Retina (tissue), 1 donor: ENCODE data around the gene CNTN1.
A peak's percentile ranks its signal among the peaks of the same experiment; 100 is the strongest.

Experiments
- DNase-seq: peaks from one replicate; pipeline ENCODE4 v3.0.0-alpha.2; 2016

Gene CNTN1

DNA sequence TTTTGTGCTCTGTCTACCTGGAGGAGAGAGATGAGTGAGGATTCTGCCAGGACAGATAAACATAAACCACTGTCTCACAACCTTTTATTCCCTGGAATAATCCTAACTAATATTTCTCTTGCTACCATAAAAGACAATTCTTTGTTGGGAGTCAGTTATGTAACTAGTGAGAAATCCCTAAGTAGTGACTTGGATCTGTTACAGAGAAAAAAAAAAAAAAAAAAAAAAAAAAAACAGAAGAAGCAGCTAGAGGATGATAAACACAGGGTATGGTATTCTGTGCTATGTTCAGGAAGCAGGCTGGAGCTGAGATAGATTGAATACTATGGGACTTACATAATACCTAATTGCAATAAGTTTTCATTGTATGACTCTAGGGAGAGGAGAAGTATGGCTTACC is 178.7 kb downstream of the CNTN1 start:
- no peak for DNase-seq

DNA sequence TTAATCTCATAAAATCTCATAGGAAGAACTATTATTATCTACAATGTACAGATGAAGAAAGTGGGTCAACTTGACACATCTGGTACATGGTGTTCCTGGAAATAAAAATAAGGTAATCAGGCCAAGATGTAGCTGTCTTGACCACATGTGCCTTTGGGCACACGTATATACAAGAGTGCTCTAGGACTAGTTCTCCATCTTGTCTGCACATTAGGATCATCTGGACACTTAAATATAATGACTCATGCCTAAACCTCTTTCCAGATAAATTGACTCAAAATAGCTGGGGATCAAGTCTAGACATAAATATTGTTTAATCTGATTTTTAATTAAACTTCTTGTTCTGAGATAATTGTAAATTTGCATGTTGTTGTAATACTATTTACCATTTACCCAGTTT is 182.6 kb downstream of the CNTN1 start:
- DNase-seq = no peak

DNA sequence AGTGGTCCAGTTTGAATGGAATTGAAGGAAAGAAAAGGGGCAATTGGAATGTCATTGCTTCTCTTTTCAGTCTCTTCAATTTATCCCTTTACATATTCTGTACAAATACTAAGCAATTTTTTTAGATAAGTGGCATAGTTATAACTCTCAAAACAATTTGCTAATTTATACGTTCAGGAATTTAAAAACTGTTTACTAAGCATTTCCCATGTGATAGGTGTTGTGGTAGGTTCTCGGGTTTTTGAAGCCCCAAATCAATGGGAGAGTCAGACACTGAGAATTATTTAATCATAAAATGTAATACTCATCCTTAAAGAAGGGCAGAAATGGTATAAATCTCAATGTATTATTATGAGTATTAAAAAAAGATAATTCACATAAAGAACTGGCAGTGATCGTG is 197.1 kb downstream of the CNTN1 start:
- no peak for DNase-seq

DNA sequence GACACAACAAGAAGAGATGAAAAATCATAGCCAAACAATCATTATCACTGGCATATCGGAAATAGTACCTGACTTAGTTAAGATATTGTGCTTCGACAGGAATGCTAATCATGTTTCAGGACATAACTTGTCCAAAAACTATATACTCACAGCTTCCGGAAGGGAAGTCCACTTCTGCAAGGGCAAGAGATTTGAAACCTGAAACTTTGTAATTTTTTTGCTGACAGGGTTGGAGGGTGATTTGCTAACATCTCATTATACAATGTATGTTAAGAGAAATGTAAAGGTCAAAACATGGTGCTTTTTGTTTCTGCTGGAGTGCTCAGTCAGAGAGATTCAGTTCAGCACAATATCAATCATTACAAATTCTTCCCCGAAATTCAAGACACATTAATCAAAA is 200.3 kb downstream of the CNTN1 start:
- DNase-seq = no peak

DNA sequence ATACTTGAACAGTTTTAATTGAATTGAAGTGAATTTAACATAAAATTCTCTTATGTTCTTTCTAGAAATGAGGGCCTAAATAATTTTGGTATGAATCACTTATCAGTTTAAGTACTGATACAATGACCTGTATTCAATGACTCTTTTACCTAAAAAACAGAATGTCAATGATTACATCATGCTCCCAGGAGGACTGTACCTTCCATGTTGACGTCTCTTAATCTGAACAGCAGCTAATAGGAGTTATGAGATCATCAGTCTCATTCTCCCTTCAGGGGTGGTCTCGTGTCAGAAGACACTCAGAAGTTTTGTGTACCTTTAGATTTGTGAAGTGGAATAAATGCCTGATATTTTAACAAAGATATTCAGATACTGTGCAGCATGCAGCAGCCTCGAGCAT is 206.3 kb downstream of the CNTN1 start:
- no peak for DNase-seq

DNA sequence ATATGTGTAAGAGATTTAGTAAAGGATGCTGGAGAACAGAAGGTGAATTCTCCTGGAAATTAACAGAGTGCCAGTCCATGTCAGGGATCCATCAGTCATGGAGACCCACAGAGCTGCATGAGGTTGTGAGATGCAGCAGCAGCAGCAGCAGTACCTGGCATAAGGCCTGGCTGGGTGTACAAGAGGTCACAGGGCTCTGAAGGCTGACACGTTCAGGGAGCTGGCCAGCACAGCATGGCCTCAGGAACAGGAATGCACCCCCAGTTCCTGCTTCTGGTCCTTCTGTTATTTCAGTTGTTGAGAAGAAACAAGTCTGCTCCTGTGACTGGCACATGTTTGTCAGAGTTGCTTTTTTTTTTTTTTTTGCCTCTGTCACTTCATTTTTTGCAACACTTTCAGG is 210.8 kb downstream of the CNTN1 start:
- peak; percentile 31 for DNase-seq

DNA sequence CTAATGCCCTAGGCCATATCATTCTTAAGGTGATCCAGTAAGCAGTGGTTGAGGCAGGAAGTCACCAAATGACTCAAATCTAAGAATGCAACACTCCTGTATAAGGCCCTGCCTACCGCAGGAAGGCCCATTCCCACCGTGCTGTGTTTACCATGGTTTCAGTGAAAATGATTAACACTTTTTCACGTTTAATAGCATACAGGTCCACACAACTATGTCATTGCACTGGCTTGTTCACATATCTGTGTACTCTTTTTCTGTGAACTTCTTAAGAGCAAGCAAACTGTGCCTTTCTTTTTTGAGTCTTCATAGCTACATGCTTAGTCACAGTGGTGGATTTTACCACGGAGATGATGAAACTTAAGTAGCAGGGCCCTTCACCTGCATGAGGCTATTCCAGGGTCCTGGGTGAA is 214.9 kb downstream of the CNTN1 start:
- DNase-seq = no peak

DNA sequence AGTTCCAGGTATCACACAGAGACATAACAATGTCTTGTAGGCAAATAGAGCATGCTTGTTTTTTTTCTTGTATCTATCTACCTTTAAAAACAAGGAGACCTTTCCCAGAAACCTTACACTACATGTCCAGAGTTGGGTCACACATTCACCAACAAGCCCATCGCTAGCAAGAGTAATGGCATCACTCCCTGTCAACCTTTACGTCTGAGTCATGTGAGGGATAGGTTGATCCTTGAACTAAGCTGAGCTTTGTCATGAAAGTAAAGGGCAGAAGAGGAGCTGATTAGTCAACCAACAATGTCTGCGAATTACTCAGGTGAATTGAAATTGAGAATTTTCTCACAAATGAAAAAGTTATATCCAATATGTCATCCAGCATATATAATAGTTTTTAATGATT is 219.4 kb downstream of the CNTN1 start:
- DNase-seq = no peak

DNA sequence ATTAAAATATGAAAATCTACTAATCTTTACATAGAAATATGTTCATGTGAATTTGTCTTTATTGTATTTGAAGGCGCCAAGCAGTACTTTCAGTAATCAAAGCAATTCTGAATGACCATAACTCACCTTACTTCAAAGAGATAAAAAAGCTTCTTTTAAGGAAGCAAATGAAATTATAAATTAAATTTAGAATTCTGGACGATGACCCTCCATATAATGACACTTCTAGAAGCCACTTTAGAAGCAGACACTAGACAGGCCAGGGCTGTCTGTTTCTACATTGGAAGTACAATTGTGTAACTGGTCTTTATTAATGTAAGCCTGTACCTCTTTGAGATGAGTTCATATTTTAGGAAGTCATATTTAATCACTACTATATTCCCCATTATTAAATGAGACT is 222.9 kb downstream of the CNTN1 start:
- no peak for DNase-seq

DNA sequence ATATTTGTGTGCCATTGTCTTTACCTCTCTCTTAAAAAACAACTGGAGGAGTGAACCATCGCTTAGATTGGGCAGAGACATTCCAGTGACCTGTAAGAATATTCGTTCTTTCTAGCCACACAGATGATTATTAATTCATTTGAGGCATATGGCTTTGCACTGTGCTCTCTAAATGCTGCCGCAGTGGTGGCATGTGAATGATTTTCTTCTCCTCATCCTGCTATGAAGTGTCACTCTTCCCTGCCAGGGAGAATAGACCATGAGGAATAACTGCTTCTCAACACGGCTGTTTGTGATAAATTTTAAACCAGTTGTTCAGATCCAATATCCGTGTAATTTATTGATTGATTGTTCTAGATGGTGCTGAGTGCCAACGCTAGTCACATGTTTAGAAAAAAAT is 225.3 kb downstream of the CNTN1 start:
- DNase-seq = no peak

DNA sequence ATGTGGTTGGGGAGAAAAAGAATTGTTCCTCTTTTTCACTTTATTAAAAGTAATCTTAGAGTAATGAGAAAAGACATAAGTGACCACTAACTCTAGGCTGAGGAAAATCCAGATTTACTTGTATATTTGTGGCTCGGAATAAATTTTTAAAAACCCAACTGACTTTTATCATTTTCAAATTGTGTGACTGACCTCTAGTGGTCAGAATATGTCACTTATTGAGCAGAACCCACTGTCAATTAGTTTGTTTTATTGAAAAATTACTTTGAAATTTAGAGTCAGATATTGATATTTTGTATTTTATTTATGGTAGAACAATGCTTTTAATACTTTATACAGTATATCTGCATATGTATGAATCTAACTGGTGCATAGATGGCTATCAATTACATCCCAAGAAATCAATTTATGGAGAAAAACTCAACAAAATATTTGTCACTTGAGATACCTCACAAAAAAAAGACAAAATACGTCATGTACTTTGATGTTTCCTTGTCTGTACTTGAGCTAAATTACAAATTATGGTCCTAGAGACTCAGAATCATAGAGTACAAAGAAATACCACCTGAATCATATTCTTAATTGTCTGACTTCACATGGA is 229.4 kb downstream of the CNTN1 start:
- DNase-seq = no peak

DNA sequence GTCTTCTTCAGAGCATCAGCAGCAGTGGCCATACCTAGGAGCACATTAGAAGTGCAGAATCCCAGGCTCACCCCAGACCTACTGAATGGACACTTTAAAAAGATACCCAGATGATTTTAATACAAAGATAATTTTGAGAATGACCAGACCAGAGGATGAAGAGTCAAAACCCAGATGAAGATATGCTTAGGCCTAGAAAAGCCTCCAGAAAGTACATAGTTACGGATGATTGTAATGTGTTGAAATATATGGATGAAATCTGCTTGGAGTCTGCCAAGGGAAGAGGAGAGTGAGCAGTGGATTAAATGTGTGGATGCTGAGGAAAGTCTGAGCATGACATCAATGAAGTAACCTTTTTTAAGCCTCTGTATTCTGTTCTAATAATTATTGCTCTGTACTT is 245.7 kb downstream of the CNTN1 start:
- no peak for DNase-seq

DNA sequence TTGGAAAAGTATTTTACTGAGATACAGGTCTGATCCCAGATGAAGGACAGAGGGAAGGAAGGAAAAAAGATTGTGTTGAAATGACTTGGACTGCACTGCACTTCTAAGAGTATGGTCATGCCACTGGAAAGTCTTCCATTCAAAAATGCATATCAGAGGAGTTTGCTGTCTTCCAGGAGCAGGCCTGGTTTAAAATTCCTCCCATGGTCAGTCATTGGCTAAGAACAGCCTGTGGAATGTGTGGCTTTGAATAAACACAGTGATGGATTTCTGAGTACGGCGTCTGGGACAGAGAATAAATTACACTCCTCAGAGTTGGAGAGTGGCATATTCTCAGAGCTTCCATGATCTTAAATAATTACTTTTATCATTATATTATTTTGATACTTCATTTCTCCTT is 250.1 kb downstream of the CNTN1 start:
- no peak for DNase-seq

DNA sequence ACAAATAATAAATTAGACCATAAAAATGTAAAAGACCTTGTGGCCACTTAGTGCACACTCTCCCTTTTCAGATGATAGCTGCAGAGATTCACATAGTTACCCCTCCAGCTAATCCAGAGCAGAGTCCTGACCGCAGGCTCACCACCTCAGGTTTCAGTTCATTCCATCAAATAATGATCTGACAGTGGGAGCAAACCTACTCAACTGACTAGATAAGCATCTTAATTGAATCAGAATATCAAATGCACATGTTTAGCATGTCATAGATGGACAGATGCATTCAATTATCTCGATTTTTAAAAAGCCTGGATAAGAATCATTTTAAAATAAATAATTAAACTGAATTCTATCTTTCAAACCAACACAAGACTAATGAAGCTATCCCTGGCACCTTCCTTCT is 253.5 kb downstream of the CNTN1 start:
- no peak for DNase-seq

DNA sequence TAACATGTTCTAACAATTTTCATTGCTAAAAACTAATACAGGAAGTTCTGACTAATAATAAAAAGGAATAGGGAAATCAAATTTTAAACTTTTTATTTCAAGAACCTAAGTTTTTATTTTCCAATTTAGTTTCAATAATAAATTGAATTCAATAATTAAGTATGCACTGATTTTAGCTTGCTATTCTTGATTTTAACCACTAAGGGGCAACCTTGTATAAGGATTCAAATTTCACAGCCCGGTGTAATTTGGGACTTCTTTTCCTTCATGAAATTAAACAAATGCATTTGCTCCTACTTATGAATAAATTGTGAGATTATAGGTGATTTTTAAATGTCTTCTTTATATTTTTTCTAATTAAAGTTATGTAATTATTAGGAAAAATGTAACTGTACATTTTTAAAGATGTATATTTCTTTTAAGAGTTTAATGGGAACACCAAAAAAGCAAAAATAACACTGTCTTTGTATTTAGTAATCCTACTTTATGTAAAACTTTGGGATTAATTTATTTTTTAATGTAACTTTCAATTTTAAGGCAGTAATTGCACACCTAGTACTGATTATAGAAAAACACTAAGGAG is 254.5 kb downstream of the CNTN1 start:
- DNase-seq = no peak

DNA sequence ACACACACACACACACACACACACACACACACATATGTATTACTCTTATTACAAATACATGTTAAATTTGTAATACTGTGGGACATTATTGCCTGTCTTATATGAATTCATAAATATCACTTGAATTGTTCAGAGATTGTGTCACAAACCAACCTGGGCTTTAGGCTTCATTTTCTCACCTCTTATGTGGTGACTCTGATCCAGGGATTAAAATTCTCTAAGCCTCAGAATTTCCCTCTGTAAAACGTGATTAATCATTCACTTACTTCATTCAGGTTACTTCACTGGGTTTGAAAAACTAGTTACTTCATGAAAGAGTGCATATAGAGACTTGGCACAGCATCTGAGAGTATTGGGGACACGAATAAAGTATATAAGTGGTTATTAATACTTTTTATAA is 255.6 kb downstream of the CNTN1 start:
- no peak for DNase-seq

DNA sequence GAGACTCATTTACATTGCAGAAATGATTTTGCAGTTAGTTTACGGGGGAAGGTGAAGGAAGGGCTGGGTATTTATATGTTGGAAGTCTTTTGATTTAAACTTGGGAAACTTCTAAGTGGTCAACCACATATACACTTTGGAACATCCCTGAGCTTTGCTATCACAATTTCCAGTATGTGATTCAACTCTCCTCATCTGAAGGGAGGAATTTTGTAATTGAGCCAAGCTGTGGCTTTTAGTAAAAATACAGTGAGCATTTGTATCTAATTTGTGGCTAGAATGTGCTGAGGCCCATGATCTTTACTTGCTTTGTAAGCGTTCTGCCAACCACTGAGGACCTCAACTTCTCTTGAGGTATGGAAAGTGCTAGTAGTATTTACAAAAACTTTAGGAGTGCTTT is 260.8 kb downstream of the CNTN1 start:
- no peak for DNase-seq

DNA sequence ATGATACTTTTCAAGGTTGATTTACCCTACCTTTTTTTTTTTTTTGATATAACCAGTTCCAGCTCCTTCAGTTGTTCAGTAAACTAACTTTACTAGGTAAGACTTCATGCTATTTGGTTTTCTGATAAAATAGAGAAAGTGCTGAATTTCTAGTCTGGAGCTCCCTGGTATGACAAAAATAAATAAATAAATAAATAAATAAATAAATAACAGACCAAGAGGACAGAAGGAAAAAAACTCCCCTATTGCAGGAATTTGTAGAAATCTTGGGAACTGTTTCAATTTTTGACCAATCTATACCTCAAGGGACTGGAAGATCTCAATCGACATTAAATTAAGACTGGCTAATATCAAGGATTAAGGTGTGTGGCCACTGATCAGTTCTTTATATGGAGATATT is 265.2 kb downstream of the CNTN1 start:
- no peak for DNase-seq

DNA sequence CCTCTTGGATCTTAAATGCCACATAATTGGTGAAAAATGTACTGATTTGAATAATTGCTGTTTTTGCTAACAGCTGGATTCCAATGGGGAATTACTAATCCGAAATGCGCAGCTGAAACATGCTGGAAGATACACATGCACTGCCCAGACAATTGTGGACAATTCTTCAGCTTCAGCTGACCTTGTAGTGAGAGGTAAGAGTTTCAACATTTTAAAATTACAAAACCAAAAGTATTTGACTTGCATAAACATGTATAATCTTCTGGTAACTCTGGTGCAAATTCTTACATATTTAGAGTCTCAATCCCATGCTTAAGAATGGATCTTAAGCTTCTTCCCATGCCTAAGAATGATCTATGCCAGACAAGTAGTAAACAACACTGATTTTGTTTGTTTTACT is 266.8 kb downstream of the CNTN1 start:
- DNase-seq = no peak

DNA sequence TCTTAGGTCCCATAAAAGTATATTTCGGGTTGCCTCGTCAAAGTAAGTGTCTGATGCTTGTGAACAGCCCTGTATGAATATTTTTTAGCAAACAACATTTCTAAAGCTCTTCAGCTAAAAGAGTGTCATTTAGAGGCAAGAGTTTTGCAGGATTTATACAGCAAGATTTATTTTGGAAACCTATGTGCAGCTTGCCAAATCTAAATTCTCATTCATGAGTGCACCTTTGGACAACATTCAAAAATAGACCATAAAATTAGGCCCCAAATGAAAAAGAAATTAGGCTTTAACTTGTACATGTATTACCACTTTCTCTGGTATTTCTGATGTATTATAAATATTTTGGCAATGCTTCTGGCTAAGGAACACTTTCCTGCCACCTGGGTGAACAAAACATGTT is 271.5 kb downstream of the CNTN1 start:
- DNase-seq = no peak

DNA sequence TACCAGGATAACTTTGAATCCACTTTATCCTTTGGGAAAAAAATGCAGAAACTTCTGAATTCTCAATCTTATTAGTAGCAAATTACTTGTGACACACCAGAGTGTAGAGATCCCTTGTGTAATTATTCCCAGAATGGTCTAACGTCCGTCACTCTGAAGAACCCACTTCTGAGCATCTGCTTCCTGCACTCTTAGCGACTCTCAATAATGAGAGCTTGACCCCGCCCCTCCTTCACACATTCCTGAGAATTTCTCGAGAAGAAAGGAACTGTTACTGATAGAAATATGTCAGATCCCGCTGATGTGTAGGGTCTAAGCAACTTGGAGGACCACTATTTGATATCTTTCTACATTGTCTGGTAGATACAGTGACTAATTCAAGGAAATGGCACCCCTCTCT is 277.6 kb downstream of the CNTN1 start:
- DNase-seq = no peak

DNA sequence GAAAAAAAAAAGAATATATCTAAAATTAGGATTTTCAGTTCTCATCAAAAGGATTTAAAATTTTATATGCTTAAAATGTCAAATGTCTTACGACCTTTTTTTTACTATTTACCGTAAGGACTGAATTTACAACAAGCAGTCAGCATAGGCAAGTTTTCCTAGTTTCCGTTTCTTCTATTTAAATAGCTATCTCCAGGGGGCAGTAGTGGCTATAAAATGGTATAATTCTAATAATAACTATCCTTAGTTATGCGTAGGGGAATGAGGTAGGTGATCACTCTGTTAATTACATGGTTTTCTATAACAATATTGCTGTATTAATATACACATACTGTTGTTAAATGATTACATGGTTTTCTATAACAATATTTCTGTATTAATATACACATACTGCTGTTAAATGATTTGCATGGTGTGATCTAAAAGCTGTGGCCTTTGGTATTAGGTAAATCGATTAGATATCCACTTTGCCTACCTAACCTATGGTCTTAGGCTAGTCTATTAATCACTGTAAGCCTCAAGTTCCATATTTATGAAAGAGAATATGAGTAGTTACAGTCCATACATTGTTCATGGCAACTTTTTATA is 278.2 kb downstream of the CNTN1 start:
- no peak for DNase-seq

DNA sequence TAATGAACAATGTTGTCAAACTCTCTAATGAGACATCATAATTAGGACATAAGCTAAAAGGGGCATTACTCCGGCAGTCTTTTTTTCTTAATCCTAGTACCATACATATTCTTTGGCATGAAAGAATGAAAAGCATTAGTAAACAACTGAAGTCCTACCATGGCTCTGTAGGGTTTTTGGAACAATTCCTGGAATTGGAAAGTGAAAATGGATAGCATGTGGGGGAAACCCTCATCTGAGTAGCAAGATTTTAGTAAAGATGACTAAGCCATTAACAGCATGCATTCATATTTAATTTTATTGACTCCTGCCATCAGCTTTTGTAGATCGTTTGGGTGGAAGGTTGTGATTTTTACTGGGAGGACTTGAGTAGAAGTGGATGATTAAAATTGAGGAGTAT is 279.7 kb downstream of the CNTN1 start:
- DNase-seq = no peak

DNA sequence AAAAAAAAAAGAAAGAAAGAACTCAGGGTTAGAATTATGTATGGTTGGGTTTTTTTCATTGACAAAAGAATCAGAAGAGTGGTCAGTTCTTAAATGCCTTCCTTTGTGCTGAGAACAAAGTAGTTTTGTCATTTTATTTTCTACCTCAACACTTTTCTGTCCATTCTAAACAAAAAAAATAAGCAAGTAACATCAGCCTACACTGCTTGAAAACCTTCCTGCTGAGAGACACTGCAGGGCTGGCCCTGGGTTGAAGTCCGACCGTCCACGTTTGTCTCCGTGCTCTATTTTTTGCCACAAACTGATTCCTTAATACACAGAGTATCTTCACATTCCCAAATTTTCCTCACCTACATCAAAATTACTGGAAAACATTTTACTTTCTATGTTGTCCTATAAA is 284.3 kb downstream of the CNTN1 start:
- DNase-seq = no peak

DNA sequence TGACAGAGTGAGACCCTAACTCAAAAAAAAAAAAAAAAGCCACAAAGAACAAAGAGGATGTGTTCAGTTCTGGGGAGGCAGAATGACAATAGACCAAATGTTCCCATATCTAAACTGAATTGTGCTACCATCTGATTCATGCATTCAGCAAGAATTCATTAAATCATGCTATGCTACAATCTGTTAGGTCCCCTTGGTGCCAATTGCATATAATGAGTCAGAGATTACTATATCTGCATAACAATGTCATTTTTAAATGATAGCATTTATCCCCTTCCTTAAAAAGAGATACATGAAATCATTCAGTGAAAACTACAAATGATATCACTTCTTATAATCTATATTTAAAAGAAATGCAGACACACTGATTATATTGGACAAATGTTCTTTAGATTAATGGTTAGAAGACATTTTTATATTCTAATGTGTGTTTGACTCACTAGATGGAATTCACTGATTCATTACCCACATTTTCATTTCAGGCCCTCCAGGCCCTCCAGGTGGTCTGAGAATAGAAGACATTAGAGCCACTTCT is 288.3 kb downstream of the CNTN1 start:
- no peak for DNase-seq
